Anterior cingulate cortex (tissue), 58 donors: ENCODE data around the gene PCGF6.
"Not testable (repeated sequence)": the region's sequence is repeated elsewhere in the genome, so short reads cannot be mapped to it uniquely, and the experiment has no call there.

Experiments used
- DNase-seq, 58 donors: peaks; one replicate each; lab custom pipeline; 2025; lab: John Stamatoyannopoulos, UW

Gene PCGF6

DNA sequence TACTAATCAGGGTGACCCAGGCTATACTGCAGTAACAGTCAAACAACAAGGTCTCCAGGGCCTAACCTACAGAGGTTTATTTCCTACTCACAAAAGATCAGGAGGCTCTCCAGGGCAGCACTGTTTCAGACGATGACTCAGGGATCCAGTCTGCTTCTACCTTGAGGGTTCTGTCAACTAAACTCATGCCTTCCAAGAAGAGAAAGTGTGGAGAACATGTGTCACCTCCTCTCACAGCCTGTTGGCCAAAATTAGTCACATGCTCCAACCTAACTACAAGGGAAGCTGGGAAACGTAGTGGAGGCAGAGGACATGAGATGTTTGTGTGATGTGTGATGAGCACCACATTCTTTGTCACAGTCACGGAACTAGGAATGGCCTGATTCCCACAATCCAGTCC is 88.7 kb downstream of the PCGF6 start:
- no peak for DNase-seq

- DNase-seq: no peak
These were observed 91.0 kb downstream of the PCGF6 start for GRCh38 chr10:103259989-103260388.

- DNase-seq: not testable (repeated sequence)
These were observed 92.0 kb downstream of the PCGF6 start for GRCh38 chr10:103258928-103259327.

- no peak for DNase-seq
These were observed 93.1 kb downstream of the PCGF6 start for GRCh38 chr10:103257812-103258211.

- no peak for DNase-seq
These were observed 94.3 kb downstream of the PCGF6 start for GRCh38 chr10:103256613-103257012.

GRCh38 chr10:103254538-103255325 is 96.2 kb downstream of the PCGF6 start:
- DNase-seq: no peak

DNA sequence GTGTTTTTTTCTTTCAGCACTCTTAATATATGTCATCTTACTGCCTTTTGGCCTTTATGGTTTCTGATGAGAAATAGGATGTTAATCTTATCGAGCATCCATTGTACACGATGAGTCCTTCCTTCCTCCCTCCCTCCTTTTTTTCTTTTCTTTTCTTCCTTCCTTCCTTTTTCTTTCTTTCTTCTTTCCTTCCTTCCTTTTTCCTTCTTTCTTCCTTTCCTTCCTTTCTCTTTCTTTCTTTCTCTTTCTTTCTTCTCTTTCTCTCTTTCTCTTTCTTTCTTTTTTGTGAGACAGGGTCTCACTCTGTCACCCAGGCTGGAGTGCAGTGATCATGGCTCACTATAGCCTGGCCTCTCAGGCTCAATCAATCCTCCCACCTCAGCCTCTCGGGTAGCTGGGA is 96.8 kb downstream of the PCGF6 start:
- DNase-seq: no peak
